ENCODE measurements around the gene NR5A1.

Gene NR5A1

DNA sequence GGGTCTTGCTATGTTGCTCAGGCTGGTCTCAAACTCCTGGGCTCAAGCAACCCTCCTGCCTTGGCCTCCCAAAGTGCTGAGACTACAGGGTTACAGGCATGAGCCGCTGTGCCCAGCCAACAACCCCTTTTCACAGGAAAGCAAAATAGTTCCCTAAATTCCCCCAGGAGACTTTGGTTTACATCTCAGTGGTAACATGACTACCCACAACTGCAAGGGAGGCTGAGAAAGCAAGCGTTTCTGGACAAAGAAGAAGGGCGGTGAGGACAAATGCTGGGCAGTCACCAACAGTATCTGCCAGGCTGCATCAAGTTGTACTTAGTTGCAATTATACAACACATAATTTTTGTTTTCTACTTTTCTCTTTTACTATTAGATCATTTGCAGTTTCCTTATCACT is 64.4 kb downstream of the NR5A1 start:
- no peak overlapping the region for H3K4me3 ChIP-seq (ENCODE audit: low read depth, low read length)
- DNase-seq (ENCODE audit: low read depth), result no peak
- in situ Hi-C loops (cut with HindIII; ENCODE audit: low sequenced_read_pairs), result no loop called here
- TF ChIP-seq, protein P1, sequence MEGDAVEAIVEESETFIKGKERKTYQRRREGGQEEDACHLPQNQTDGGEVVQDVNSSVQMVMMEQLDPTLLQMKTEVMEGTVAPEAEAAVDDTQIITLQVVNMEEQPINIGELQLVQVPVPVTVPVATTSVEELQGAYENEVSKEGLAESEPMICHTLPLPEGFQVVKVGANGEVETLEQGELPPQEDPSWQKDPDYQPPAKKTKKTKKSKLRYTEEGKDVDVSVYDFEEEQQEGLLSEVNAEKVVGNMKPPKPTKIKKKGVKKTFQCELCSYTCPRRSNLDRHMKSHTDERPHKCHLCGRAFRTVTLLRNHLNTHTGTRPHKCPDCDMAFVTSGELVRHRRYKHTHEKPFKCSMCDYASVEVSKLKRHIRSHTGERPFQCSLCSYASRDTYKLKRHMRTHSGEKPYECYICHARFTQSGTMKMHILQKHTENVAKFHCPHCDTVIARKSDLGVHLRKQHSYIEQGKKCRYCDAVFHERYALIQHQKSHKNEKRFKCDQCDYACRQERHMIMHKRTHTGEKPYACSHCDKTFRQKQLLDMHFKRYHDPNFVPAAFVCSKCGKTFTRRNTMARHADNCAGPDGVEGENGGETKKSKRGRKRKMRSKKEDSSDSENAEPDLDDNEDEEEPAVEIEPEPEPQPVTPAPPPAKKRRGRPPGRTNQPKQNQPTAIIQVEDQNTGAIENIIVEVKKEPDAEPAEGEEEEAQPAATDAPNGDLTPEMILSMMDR (IDR thresholded peaks at IDR 0.05; ENCODE audit: low read depth, low read length, missing control alignments), result no peak

GRCh38 chr9:124442379-124442778 is 64.8 kb downstream of the NR5A1 start:
- TF ChIP-seq, protein P1 (IDR thresholded peaks at IDR 0.05; ENCODE audit: low read depth, low read length, missing control alignments), result no peak
- H3K4me3 ChIP-seq (ENCODE audit: low read depth, low read length), result no peak overlapping the region
- in situ Hi-C loops (cut with HindIII; ENCODE audit: low sequenced_read_pairs), result no loop called here
- DNase-seq (ENCODE audit: low read depth), result no peak

- DNase-seq (ENCODE audit: low read depth), result no peak
- H3K4me3 ChIP-seq (ENCODE audit: low read depth, low read length), result no peak overlapping the region
- in situ Hi-C loops (cut with HindIII; ENCODE audit: low sequenced_read_pairs), result no loop called here
- TF ChIP-seq, protein P1 (IDR thresholded peaks at IDR 0.05; ENCODE audit: low read depth, low read length, missing control alignments), result no peak
Observed at GRCh38 chr9:124441291-124441690, 65.9 kb downstream of the NR5A1 start.

- no peak overlapping the region for H3K4me3 ChIP-seq (ENCODE audit: low read depth, low read length)
- TF ChIP-seq, protein P1 (IDR thresholded peaks at IDR 0.05; ENCODE audit: low read depth, low read length, missing control alignments), result no peak
- no peak for DNase-seq (ENCODE audit: low read depth)
- in situ Hi-C loops (cut with HindIII; ENCODE audit: low sequenced_read_pairs), result no loop called here
Observed at GRCh38 chr9:124440786-124441185, 66.4 kb downstream of the NR5A1 start.

- DNase-seq (ENCODE audit: low read depth), result no peak
- no peak overlapping the region for H3K4me3 ChIP-seq (ENCODE audit: low read depth, low read length)
- TF ChIP-seq, protein P1 (IDR thresholded peaks at IDR 0.05; ENCODE audit: low read depth, low read length, missing control alignments), result no peak
- in situ Hi-C loops (cut with HindIII; ENCODE audit: low sequenced_read_pairs), result no loop called here
Observed at GRCh38 chr9:124439686-124440243, 67.4 kb downstream of the NR5A1 start.

- in situ Hi-C loops (cut with HindIII; ENCODE audit: low sequenced_read_pairs), result no loop called here
- TF ChIP-seq, protein P1 (IDR thresholded peaks at IDR 0.05; ENCODE audit: low read depth, low read length, missing control alignments), result no peak
- no peak overlapping the region for H3K4me3 ChIP-seq (ENCODE audit: low read depth, low read length)
- DNase-seq (ENCODE audit: low read depth), result no peak
Observed at GRCh38 chr9:124439086-124439485, 68.1 kb downstream of the NR5A1 start.
